ENCODE data around the gene KNCN.

DNA sequence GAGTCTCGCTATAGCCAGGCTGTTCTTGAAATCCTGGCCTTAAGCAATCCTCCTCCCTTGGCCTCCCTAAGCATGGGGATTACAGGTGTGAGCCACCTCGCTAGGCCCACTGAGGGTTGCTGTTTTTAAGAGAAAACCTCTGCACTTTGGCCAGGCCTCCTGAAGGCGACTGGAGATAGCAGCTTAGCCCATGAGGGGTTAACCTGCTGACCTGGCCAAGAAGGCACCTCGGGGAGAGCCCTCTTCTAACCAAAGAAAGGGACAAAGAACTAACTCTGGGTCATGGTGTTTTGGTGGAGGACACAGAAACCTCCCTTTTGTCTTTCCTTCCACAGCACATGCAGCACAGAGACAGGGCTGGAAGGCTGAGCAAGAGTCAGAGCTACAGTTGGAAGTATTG, 17.7 kb upstream of the KNCN start:
- TF ChIP-seq, protein P1, sequence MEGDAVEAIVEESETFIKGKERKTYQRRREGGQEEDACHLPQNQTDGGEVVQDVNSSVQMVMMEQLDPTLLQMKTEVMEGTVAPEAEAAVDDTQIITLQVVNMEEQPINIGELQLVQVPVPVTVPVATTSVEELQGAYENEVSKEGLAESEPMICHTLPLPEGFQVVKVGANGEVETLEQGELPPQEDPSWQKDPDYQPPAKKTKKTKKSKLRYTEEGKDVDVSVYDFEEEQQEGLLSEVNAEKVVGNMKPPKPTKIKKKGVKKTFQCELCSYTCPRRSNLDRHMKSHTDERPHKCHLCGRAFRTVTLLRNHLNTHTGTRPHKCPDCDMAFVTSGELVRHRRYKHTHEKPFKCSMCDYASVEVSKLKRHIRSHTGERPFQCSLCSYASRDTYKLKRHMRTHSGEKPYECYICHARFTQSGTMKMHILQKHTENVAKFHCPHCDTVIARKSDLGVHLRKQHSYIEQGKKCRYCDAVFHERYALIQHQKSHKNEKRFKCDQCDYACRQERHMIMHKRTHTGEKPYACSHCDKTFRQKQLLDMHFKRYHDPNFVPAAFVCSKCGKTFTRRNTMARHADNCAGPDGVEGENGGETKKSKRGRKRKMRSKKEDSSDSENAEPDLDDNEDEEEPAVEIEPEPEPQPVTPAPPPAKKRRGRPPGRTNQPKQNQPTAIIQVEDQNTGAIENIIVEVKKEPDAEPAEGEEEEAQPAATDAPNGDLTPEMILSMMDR (IDR thresholded peaks at IDR 0.05): no peak
- no peak for TF ChIP-seq EZH2phosphoT487 (IDR thresholded peaks at IDR 0.05)
- no peak for TF ChIP-seq EZH2 (IDR thresholded peaks at IDR 0.05)
